ENCODE results near the gene PCDHA1. TPM values are rescaled to one million over a fixed set of nuclear protein-coding genes. Genes with fewer than 3 reads are reported as not detected.
A peak's percentile ranks its signal among the peaks of the same experiment; 100 is the strongest.

PCDHA1 gene
- total and polyA plus RNA-seq, 2 of the 13 experiments (the other 11 are each of a cell fraction or from before 2014, with no cell fraction given): not detected

DNA sequence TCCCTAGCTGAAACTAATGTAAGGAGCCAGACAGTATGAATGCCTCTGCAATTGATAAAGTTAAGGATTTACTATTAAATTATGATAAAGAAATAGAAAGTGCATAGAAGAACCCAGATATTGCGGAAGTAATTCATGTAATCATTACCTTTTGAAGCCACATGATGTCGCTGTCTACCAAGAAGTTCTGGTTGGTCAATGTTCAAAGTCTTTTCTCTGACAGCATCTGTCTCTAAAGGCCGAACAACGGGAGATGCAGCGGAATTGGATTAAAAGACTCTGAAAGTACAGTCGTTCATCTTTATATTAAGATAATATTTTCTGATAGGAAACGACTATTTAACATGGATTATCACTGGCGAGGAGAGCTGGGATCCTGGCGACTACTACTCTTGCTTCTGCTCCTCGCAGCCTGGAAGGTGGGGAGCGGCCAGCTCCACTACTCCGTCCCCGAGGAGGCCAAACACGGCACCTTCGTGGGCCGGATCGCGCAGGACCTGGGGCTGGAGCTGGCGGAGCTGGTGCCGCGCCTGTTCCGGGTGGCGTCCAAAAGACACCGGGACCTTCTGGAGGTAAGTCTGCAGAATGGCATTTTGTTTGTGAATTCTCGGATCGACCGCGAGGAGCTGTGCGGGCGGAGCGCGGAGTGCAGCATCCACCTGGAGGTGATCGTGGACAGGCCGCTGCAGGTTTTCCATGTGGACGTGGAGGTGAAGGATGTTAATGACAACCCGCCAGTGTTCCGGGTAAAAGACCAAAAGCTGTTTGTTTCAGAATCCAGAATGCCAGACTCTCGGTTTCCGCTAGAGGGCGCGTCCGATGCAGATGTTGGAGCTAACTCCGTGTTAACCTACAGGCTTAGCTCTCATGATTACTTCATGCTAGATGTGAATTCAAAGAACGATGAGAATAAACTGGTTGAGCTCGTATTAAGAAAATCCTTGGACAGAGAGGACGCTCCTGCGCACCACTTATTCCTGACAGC is 55.3 kb downstream of the PCDHA1 start, which contains the start of gene PCDHA8:
Gene PCDHA8, plus strand, starts transcription at position 210 of the 985 bp plus-strand sequence. Its CDS starts 135 bp downstream, at position 345.
- Histone ChIP-seq H4K20me1 (ENCODE audit: insufficient read depth, low read length) (no peaks in the 10 kb centered on the region), H3K27me3 (ENCODE audit: control insufficient read depth in 1 of 2, insufficient read depth in 2 of 2, low read length in 2 of 2) (no peaks in the 10 kb centered on the region), H3K9me3 (ENCODE audit: low read length) (no peaks in the 10 kb centered on the region), H3K27ac (ENCODE audit: extremely low read length, insufficient read depth, low read length) (no peak within 1 kb of the TSS), H3K9ac (ENCODE audit: insufficient read depth, low read depth, low read length) (no peak within 1 kb of the TSS), H3K36me3 (replicated peaks in 1 of 2; ENCODE audit: control insufficient read depth in 1 of 2, insufficient read depth in 2 of 2, low read length in 2 of 2) (no peaks in the 10 kb centered on the region), H3K79me2 (ENCODE audit: insufficient read depth, low read length) (no peaks in the 10 kb centered on the region), H3K4me1 (ENCODE audit: insufficient read depth, low read length) (no peaks in the 10 kb centered on the region), H3K4me2 (ENCODE audit: low read depth, low read length) (peak within 1 kb of the TSS; percentile 42; the same call in 1 of the 2 replicates), H3K4me3 (replicated peaks in 1 of 3; ENCODE audit: insufficient read depth in 1 of 3, low read depth in 2 of 3, low read length in 3 of 3) (peak within 1 kb of the TSS in 2 of 3 experiments; percentile 28 to 49; a peak in 3 of 6 replicates), H2AFZ (ENCODE audit: low read length) (no peak within 1 kb of the TSS)
- in situ Hi-C loops (cut with HindIII; ENCODE audit: extremely low pct_ligation_motif_present, low pct_unique_long_range_greater_than_20kb): no loop called here
- ATAC-seq (peak; percentile 89), DNase-seq (ENCODE audit: low spot score) (peak; percentile 48), FAIRE-seq (peak; percentile 76)
- BruUV-seq (replicated peaks): no TSS peak
- WGBS (ENCODE audit: low lambda C conversion rate): 30% methylated on average over 30 of the region's 47 CpGs
- intact Hi-C loops (cut with micrococcal nuclease; ENCODE audit: unreplicated experiment): loop anchor here (1.0 to 2.0 kb wide), 2 partner anchors 28 to 200 kb away; partner anchors contain the start of gene PCDHA11
- CTCF ChIA-PET (ENCODE audit: low intra/inter-chr PET ratio, low total read pairs): interaction anchor here (2.4 kb wide), 1 partner anchor 200 kb away, joined by 37 read pairs; no protein-coding TSS in a partner anchor
- POLR2A ChIA-PET: no interaction called here
- TF ChIP-seq ZNF350 (CRISPR knock-in tag; IDR thresholded peaks at IDR 0.05; ENCODE audit: borderline replicate concordance, low read depth) (peak; percentile 43; the same call in 1 of the 2 replicates), HNF4A (CRISPR knock-in tag; IDR thresholded peaks at IDR 0.05) (peak; percentile 29; the same call in 1 of the 2 replicates), ELF1 (CRISPR knock-in tag; IDR thresholded peaks at IDR 0.05) (0 out of 2 replicates have a peak, but pooled peaks have one; percentile 21), STAG1 (CRISPR knock-in tag; IDR thresholded peaks at IDR 0.05) (peak; percentile 59), ZKSCAN1 (IDR thresholded peaks at IDR 0.05; ENCODE audit: low read length) (no peak), GABPB1 (CRISPR knock-in tag; IDR thresholded peaks at IDR 0.05) (peak; percentile 47; the same call in 1 of the 2 replicates), NR1H2 (CRISPR knock-in tag; IDR thresholded peaks at IDR 0.05; ENCODE audit: borderline replicate concordance, low read depth) (no peak), ZNF274 (CRISPR knock-in tag; IDR thresholded peaks at IDR 0.05) (no peak), GABPA (IDR thresholded peaks at IDR 0.05; ENCODE audit: low read depth, low read length) (no peak), GABPA (CRISPR knock-in tag; IDR thresholded peaks at IDR 0.05; ENCODE audit: low read depth) (peak; percentile 42; the same call in 1 of the 2 replicates), RBFOX2 (IDR thresholded peaks at IDR 0.05; ENCODE audit: low read depth, low read length) (no peak), HOXA3 (CRISPR knock-in tag; IDR thresholded peaks at IDR 0.05) (0 out of 2 replicates have a peak, but pooled peaks have one; percentile 10)
- TF ChIP-seq, protein P1, sequence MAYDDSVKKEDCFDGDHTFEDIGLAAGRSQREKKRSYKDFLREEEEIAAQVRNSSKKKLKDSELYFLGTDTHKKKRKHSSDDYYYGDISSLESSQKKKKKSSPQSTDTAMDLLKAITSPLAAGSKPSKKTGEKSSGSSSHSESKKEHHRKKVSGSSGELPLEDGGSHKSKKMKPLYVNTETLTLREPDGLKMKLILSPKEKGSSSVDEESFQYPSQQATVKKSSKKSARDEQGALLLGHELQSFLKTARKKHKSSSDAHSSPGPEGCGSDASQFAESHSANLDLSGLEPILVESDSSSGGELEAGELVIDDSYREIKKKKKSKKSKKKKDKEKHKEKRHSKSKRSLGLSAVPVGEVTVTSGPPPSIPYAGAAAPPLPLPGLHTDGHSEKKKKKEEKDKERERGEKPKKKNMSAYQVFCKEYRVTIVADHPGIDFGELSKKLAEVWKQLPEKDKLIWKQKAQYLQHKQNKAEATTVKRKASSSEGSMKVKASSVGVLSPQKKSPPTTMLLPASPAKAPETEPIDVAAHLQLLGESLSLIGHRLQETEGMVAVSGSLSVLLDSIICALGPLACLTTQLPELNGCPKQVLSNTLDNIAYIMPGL (CRISPR knock-in tag; IDR thresholded peaks at IDR 0.05; ENCODE audit: borderline replicate concordance in 1 of 2, low read depth in 1 of 2): 0 out of 4 replicates have a peak, but pooled peaks of 1 of the 2 experiments have one; percentile 38
- TF ChIP-seq, protein P2, sequence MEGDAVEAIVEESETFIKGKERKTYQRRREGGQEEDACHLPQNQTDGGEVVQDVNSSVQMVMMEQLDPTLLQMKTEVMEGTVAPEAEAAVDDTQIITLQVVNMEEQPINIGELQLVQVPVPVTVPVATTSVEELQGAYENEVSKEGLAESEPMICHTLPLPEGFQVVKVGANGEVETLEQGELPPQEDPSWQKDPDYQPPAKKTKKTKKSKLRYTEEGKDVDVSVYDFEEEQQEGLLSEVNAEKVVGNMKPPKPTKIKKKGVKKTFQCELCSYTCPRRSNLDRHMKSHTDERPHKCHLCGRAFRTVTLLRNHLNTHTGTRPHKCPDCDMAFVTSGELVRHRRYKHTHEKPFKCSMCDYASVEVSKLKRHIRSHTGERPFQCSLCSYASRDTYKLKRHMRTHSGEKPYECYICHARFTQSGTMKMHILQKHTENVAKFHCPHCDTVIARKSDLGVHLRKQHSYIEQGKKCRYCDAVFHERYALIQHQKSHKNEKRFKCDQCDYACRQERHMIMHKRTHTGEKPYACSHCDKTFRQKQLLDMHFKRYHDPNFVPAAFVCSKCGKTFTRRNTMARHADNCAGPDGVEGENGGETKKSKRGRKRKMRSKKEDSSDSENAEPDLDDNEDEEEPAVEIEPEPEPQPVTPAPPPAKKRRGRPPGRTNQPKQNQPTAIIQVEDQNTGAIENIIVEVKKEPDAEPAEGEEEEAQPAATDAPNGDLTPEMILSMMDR (CRISPR knock-in tag; IDR thresholded peaks at IDR 0.05): peak; percentile 65
- TF ChIP-seq, protein P3, sequence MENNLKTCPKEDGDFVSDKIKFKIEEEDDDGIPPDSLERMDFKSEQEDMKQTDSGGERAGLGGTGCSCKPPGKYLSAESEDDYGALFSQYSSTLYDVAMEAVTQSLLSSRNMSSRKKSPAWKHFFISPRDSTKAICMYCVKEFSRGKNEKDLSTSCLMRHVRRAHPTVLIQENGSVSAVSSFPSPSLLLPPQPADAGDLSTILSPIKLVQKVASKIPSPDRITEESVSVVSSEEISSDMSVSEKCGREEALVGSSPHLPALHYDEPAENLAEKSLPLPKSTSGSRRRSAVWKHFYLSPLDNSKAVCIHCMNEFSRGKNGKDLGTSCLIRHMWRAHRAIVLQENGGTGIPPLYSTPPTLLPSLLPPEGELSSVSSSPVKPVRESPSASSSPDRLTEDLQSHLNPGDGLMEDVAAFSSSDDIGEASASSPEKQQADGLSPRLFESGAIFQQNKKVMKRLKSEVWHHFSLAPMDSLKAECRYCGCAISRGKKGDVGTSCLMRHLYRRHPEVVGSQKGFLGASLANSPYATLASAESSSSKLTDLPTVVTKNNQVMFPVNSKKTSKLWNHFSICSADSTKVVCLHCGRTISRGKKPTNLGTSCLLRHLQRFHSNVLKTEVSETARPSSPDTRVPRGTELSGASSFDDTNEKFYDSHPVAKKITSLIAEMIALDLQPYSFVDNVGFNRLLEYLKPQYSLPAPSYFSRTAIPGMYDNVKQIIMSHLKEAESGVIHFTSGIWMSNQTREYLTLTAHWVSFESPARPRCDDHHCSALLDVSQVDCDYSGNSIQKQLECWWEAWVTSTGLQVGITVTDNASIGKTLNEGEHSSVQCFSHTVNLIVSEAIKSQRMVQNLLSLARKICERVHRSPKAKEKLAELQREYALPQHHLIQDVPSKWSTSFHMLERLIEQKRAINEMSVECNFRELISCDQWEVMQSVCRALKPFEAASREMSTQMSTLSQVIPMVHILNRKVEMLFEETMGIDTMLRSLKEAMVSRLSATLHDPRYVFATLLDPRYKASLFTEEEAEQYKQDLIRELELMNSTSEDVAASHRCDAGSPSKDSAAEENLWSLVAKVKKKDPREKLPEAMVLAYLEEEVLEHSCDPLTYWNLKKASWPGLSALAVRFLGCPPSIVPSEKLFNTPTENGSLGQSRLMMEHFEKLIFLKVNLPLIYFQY (CRISPR knock-in tag; IDR thresholded peaks at IDR 0.05; ENCODE audit: borderline replicate concordance): no peak
